GM21526 (cell line): Measurements from ENCODE around the gene SLC13A5.
"Not testable (repeated sequence)": the region's sequence is repeated elsewhere in the genome, so short reads cannot be mapped to it uniquely, and the experiment has no call there.

ENCODE experiments used
- ATAC-seq: cut with Tn5 transposase; IDR thresholded peaks from one replicate; pipeline ENCODE4 v1.9.1; 2021; ENCODE audit warnings: moderate library complexity; ENCODE audit not compliant: unreplicated experiment, low FRiP score

Gene SLC13A5

DNA sequence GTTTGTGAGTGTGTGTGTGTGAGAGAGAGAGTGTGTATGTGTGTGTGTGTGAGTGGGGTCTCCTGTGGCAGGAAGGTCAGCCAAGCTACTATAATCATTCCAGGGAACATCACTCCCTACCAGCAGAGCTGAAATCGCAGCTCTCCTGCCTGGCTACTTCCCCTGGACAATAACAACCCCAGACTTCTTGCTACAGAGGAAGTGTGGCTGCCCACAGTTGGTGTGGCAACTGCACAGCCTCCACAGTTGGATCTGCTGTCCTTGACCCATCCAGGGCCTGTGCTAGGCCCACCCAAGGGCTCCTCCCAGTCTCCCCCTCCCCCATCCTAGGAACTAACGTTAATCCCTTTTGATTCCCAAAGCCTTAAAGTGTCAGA lies 1.5 kb downstream of the SLC13A5 start:
- ATAC-seq, result no peak

GRCh38 chr17:6711081-6711674 lies 2.0 kb downstream of the SLC13A5 start:
- ATAC-seq, result no peak

DNA sequence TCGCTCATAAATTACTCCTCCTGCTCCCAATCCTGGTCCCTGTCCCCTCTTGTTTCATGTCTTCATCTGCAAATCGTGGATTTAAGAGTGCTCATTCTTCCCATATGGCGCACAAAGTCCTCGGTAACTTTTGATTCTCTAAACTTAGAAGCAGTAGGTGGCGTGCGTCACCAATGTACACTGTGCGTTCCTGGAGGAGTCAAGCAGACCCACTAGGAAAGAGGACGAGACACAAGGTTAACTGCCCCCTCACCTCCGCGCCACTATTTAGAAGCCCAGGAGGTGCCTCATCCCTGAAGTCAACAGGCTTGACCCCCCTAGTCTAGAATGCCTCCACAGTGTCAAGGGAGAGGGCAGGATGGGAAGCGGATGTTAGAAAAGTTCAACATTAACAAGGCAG lies 2.9 kb downstream of the SLC13A5 start:
- no peak for ATAC-seq

DNA sequence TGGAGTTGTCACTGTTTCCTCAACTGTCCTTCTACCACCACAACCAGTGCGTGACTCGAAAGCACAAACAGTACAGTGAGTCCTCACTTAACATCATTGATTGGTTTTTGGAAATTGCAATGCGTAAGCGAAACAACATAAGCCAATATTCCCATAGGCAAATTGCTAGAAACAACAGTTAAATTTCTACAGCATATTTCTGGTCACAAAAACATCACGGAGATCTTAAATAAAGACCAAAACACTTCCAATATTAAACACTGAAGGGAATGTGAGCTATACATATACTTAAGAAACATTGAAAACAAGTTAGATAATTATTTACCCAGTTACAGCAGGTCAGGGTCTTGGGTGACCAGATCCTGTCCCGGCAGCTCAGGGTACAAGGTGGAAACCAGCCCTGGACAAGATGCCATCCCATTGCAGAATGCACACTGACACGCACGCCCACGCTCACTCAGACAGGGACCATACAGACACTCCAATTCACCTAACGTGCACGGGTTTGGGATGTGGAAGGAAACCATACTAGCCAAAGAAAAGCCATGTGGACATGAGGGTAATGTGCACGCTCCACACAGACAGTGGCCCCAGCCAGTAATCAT lies 4.7 kb downstream of the SLC13A5 start:
- no peak for ATAC-seq

DNA sequence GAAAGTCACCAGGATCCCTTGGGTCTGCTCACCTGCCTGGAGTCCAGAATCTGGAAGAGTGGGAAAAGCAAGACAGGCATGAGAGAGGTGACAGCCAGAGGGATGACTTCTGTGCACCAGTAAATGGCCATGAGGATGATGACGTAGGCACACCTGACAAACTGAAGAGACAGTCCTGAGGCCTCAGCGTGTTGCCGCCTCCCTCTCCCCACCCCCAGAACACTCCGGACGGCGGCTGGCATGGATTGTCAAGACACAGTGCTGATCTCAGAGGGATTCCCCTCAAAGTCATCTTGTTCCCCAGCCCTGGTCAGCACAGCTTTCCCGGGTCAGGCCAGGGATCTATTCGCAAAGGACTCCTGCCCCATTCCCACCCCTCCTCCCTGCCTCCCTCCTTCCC lies 6.2 kb downstream of the SLC13A5 start:
- no peak for ATAC-seq

DNA sequence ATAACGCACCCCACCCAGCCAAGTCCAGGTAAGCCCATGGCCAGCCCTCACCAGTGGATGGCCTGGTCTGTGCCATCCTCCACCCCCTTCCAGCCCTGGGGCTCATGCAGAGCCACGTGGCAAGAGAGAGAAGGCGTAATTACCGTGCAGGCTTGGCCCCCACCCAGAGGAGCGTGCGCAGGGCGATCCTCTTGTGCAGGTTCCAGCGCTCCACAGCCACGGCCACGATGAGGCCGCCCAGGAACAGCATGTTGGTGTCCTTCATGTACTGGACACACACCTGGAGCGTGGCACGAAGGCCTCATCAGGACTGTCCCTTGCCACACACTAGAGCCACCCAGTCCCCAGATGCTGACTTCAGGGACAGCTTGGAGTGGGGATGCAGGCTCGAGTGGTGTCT lies 6.7 kb downstream of the SLC13A5 start:
- ATAC-seq, result no peak

DNA sequence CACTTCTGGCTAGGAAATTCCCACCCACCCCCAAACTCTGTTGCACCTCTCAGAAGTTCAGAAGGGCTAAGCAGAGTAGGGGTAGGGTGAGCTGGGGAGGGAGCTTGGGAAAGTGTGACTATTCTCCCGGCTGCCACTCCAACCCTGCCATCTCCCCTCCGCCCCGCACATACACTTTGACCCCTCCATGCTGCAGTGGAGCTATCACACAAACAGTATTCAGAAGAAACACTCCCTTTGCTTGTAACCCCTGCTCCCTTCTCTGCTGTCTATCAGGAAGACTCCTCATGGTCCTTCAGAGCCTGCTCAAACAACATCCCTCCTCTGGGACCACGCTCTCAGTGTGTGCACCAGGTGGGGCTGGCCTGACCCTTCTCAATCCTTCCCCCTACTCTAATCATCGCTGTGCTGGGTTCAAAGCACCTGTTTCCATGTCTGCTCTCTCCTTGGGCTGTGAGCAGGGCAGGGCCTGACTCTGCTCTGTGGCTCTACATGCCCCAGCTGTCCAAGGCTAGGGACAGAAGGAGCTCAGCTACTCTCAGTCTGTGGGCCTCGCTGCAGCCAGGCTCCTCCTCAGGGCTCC lies 8.6 kb downstream of the SLC13A5 start:
- no peak for ATAC-seq

DNA sequence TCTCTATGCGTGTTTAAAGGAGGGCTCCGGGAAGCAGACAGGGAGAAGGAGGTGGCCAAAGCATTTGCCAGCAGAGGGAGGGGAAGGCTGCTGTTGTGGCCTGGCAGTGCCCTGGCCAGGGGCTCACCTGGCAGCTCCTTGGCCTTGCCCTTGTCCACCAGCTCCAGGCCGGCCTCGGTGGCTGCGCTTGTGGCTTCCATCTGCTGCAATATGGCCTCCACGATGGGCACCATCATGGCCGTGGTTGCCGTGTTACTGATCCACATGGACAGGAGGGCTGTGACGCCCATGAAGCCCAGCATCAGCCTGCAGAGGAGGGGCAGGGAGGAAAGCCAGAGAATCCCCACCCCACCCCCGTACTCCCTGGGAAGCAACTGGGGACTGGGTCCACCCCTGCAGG lies 9.4 kb downstream of the SLC13A5 start:
- no peak for ATAC-seq

- no peak for ATAC-seq
Measured at GRCh38 chr17:6702567-6703215, 10.5 kb downstream of the SLC13A5 start.

- no peak for ATAC-seq
Measured at GRCh38 chr17:6701719-6702118, 11.4 kb downstream of the SLC13A5 start.

- no peak for ATAC-seq
Measured at GRCh38 chr17:6700948-6701307, 12.2 kb downstream of the SLC13A5 start.

GRCh38 chr17:6699997-6700947 lies 12.9 kb downstream of the SLC13A5 start:
- ATAC-seq, result no peak

DNA sequence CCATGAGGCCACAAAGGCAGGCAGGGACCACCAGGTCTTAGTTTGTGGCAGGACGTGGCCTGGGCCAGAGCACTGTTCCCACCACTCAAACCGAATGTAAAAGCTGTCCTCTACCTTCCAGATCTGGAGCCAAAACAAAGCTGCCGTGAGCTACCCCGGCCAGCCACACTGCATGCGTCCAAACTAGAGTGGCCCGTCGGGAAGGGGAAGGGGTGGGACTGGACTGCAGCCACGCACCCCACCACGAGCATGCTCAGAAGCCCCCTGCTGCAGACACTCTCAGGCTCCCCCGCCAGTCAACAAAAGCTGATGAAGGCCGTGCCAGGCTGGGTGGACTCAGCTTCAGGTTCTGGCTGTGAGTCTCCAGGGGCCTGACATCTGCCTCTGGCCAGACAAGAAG lies 15.2 kb downstream of the SLC13A5 start:
- no peak for ATAC-seq

DNA sequence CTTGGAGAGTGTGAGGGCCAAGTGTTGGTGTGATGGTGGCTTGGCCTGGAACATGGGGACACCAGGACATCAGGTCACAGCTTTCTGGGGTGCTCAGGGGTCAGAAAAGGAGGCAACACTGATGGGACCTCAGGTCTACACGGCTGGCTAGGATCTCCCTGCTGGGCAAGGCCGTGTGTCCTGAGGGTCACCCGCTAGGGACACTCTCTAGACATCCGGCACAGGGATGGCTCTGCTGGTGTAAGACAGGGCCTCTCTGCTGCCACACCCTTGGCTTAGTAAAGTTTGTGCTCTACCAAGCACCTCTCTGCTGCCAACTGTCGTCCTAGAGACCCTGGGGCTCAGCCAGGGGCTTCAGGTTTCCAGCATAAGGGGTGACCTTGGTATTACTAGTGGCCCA lies 16.3 kb downstream of the SLC13A5 start:
- ATAC-seq, result no peak

GRCh38 chr17:6695565-6695964 lies 17.6 kb downstream of the SLC13A5 start:
- ATAC-seq, result no peak

- no peak for ATAC-seq
Measured at GRCh38 chr17:6695051-6695450, 18.1 kb downstream of the SLC13A5 start.

- ATAC-seq, result not testable (repeated sequence)
Measured at GRCh38 chr17:6691958-6692357, 21.2 kb downstream of the SLC13A5 start.

DNA sequence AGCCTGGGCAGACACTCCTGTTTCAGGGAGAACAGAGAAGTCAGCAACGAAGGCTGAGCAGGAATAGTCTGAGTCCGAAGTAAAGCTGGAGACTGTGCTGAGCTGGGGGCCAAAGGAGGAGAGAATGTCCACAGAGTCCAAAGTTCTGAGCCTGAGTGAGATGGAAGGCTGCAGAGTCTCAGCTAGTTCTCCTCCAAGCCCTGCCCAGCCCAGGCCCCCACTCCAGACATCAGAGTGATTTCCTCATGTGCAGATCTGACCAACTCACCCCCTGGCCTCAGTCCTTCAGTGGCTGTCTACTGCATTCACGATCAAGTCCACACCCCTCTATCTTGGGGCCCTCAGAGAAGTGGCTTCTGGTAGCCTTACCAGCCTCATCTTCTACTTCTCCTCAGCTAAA lies 21.6 kb downstream of the SLC13A5 start:
- ATAC-seq, result no peak

DNA sequence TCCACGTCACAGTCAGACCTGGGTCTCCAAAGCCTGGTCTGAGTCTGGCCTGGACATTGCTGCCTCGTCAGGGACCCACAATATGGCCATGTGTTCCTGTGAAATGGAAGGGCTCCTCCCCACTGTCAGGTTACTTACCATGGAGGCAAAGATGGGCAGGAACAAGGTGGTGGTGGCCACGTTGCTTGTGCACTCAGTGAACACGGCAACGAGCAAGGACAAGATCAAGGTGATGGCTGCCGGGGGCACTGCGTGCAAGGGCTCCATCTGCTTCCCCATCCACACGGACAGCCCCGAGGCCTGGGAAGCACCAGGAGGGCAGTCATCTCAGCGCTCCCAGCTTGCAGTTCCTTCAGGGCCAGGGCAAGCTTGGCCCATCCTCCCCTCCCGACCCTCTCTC lies 22.5 kb downstream of the SLC13A5 start:
- no peak for ATAC-seq

GRCh38 chr17:6688944-6689343 lies 24.2 kb downstream of the SLC13A5 start:
- no peak for ATAC-seq

DNA sequence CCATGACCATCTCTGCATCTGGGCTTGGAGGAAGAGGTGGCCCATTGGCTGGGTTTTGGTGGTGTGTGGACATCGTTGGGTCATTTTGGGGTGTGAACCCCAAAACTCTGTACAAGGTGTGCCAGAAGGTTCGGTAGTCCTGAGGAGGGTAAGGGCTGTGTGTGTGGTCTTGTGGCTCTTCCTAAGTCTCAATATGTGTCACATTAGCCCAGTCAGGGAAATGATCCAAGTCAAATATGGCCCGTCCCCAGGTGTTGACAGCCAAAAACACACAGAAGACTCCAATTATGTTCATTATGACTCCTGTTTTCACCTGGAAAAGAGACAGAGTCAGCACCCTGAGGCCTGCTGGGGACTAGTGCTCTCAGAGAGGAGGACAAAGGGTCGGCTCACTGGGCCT lies 27.1 kb downstream of the SLC13A5 start:
- no peak for ATAC-seq
